Effector memory CD8-positive, alpha-beta T cell (primary cell): ENCODE data around the gene DDX42.

Source experiments
- ATAC-seq: fragments of 150-1000 bp; cut with Tn5 transposase; replicated peaks from 2 replicates; pipeline ENCODE4 v1.10.0; 2021; ENCODE audit warnings: mild to moderate bottlenecking, moderate library complexity
- DNase-seq, 3 experiments: peaks; one replicate each; pipeline ENCODE4 v3.0.0; 2021
- H3K27ac Mint-ChIP-seq, 2 donors: one replicate each; pipeline ENCODE4 v1.8.0; 2022; ENCODE audit warnings: mild to moderate bottlenecking in 2 of 2, mixed read lengths in 2 of 2, moderate library complexity in 2 of 2
- H3K27me3 Mint-ChIP-seq, 2 donors: one replicate each; pipeline ENCODE4 v1.8.0; 2022; ENCODE audit warnings: mixed read lengths in 2 of 2
- H3K36me3 Mint-ChIP-seq: one replicate; pipeline ENCODE4 v1.8.0; 2022; ENCODE audit warnings: mild to moderate bottlenecking, moderate library complexity, mixed read lengths; ENCODE audit not compliant: insufficient read depth
- H3K4me1 Mint-ChIP-seq, 2 donors: one replicate each; pipeline ENCODE4 v1.8.0; 2022; ENCODE audit warnings: low read depth in 2 of 2, mixed read lengths in 2 of 2
- H3K4me3 Mint-ChIP-seq, 2 donors: one replicate each; pipeline ENCODE4 v1.8.0; 2022; ENCODE audit warnings: mild to moderate bottlenecking in 2 of 2, mixed read lengths in 2 of 2, moderate library complexity in 2 of 2
- H3K9me3 Mint-ChIP-seq, 2 donors: one replicate each; pipeline ENCODE4 v1.8.0; 2022; ENCODE audit warnings: mixed read lengths in 2 of 2

The DDX42 gene

DNA sequence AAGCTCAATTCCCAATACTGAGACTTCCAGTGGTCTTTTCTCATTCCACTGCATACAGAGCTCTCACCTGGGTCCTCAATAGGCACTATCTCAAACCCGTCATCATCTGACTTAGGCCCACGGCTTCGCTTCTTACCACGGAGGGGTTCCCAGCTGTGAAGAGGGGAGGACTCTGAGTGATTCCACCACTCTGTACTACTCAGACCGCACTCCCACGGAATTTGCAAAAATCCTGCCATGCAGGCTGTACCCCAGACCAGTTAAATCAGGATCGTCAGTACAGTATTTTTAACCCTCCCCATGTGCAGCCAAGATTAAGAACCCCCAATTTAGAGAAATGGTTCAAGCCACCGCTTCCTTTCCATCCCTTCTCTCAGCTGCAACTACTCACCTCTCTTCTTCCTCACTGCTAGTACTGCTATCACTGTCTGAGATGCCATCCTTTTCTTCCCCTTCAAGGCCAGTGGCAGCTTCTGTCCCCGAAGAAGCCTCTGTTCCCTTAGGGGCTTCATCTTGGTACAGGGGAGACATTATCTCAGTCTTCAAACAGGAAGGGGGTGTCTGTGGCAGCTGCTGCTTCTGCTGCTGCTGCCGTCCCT lies 47.1 kb downstream of the DDX42 start:
- Mint-ChIP-seq H3K27me3 (no peaks in the 10 kb centered on the region), H3K4me3 (peak overlapping the region in 1 of 2 donors; percentile 58), H3K27ac (peak overlapping the region in 1 of 2 donors; percentile 51), H3K9me3 (no peaks in the 10 kb centered on the region), H3K4me1 (peaks cover 11 to 26% of the 10 kb centered on the region in 2 donors), H3K36me3 (peaks cover 93% of the 10 kb centered on the region)
- DNase-seq = no peak
- ATAC-seq = no peak

DNA sequence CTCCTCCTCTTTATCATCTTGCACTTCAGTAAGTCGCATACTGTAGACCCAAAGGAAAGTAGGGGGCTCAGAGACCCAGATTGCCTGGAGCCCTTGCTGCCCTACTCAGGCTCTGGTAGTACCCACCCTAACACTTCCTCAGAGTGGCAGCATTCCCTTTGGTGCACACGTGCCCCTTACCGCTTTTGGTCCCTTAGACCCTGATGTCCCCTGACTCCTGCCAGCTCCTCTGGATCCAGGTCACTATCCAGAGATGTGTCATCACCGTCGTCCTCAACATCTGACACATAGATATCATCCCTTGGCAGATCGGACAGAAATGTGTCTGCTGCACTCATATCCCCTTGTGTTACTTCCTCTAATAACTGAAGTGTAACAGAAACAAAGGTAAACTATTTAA lies 47.8 kb downstream of the DDX42 start:
- ATAC-seq = no peak
- no peak overlapping the region for H3K4me3 Mint-ChIP-seq

DNA sequence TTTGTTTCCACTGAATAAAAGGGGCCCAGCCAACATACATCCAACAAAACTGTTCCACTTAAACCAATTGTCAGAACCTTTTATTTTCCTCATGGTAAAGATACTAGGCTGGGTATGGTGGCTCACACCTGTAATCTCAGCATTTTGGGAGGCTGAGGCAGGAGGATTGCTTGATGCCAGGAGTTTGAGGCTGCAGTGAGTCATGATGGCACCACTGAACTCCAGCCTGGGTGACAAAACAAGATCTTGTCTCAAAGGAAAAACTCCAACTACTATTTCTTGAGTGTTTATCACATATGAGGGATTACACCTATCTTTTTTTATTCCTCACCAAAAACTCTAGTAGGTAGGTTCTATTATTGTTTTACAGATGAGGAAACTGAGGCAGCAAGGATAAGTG lies 48.6 kb downstream of the DDX42 start:
- Mint-ChIP-seq H3K4me1 (peaks cover 19 to 35% of the 10 kb centered on the region in 2 donors), H3K4me3 (no peak overlapping the region), H3K27me3 (no peaks in the 10 kb centered on the region), H3K9me3 (no peaks in the 10 kb centered on the region), H3K36me3 (peaks cover 92% of the 10 kb centered on the region), H3K27ac (no peak overlapping the region)
- DNase-seq = no peak
- ATAC-seq = no peak

More for the DNA sequence above, 47.8 kb downstream of the DDX42 start:
- no peak for DNase-seq
- Mint-ChIP-seq H3K27ac (peak overlapping the region; percentile 24 to 72), H3K4me1 (peaks cover 16 to 34% of the 10 kb centered on the region in 2 donors), H3K27me3 (no peaks in the 10 kb centered on the region), H3K36me3 (peaks cover 92% of the 10 kb centered on the region), H3K9me3 (no peaks in the 10 kb centered on the region)

DNA sequence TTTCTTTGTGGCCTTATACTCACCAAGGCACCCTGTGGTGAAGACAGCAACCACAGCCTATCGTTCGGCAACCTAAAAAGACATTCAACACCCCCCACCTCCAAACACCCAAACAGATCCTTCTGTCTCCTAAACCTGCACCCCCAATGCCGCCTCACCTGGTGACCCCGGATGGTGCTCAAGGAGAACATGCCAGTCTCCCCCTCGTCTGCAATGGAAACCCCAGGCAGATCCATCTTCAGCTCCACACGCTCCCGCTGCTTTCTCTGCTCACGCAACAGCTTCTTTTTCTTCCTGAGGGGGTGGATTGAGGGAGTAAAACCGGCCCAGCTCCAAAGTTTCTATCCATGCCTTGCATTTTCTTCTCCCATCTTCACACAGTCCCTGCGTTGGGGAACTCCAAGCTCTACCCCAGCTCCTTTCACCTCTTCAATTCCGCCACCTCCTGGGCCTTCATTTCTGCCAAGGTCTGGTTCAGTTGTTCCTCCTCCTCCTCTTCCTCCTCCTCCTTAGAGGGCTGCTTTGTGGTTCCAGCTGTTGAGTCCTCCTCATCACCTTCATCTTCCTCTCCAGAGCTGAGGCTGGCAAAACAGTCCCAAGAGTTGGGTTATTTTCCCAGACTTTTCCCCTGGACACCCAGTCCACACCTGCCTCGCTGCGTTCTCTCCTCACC lies 49.8 kb downstream of the DDX42 start:
- Mint-ChIP-seq H3K4me1 (peaks cover 29 to 42% of the 10 kb centered on the region in 2 donors), H3K36me3 (peaks cover 85% of the 10 kb centered on the region), H3K9me3 (no peaks in the 10 kb centered on the region), H3K27ac (peak overlapping the region in 1 of 2 donors; percentile 96), H3K27me3 (no peaks in the 10 kb centered on the region), H3K4me3 (no peak overlapping the region)
- DNase-seq (no peak), ATAC-seq (no peak)

DNA sequence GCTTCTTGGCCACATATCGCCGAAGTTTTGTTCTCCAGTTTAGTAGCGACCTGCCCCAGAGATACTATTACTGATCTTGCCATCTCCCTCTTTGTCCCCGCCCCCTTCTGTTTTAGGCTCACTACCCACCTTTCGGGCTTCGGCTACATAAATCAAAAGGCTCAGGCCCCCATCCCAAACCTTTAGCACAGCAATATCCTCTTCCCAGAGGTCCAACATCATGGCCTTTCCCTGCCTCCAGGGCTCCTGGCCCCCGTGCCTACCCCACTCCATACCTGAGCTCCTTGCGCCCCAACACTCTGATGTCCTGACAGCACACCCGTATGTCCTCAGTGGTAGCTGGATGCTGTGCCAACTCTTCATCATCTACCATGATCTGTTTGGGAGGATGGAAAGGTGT lies 50.4 kb downstream of the DDX42 start:
- no peaks in the 10 kb centered on the region for H3K27me3 Mint-ChIP-seq
- DNase-seq = no peak
- peaks cover 34 to 46% of the 10 kb centered on the region in 2 donors for H3K4me1 Mint-ChIP-seq
- peaks cover 80% of the 10 kb centered on the region for H3K36me3 Mint-ChIP-seq
- no peak for ATAC-seq
- no peak overlapping the region for H3K4me3 Mint-ChIP-seq
- peak overlapping the region in 1 of 2 donors; percentile 96 for H3K27ac Mint-ChIP-seq
- H3K9me3 Mint-ChIP-seq = no peaks in the 10 kb centered on the region

DNA sequence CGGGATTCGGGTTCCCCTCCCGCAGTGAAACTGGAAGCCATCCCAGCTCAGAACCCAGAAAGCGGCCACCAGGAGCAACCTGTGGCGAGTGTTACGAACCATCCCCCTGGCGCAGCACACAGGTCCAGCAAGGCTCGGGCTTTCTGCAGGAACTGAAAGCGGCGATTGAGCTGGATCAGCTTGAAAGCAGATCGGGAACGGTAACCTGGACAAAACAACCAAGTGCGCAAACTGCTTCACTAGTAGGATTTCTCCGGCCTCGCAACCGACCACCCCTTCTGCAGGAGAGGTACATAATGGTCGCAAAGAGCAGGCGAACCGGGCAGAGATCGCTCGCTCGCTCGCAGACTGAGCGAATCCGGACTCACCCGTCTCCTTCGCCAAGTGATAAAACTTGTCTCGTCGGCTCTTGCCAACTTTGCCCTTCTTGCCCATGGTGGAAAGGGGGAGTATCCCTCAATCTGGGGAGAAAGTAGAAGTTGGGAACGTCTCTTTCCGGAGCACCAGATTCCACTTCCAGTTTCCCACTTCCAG lies 52.6 kb downstream of the DDX42 start:
- Mint-ChIP-seq H3K27ac (peak overlapping the region; percentile 93 to 96), H3K4me1 (peaks cover 48 to 57% of the 10 kb centered on the region in 2 donors), H3K36me3 (peaks cover 80% of the 10 kb centered on the region), H3K4me3 (peak overlapping the region; percentile 92 to 95), H3K27me3 (no peaks in the 10 kb centered on the region), H3K9me3 (no peaks in the 10 kb centered on the region)
- DNase-seq = no peak
- peak; percentile 9 for ATAC-seq

DNA sequence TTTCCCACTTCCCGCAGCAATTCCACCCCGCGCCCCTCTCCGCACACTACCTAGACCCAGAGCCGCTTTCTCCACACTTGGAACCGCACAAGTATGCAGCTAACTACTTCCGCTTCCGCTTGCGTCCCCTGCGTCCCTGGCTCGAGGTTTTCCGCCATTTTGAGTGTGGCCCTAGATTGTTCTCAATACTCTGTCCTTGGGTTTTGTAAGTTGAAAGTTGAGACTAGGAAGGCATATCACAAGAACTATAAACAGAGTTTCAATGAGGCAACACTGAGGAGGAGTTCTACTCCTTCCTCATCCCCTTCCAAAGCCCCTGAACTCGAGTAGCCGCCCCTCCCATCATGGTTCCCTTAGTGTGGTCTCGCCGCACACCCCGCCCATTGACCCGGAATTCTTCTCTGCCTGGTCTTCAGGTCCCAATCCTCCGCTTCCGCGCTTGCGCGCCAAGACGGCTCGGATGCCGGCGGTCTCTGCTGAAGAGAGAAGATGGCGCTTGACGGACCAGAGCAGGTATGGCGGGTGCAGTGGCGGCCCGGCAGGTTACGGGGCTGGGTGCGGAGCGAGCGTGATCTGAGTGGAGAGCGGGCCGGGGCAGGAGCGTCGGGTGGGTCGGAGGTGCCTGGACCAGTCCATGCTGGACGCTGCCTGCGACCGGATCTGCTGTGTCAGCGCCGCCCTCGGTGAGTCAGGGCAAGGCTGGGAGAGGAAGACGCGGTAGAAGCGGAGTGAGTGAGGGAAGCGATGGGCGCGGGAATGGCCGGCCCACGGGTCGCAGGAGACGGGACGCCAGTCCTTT lies 53.2 kb downstream of the DDX42 start, which contains the start of the genes FTSJ3 and PSMC5:
Gene FTSJ3, minus strand, starts transcription at position 662 of the 799 bp plus-strand sequence. CDS start 761 bp downstream, outside the sequence.
Gene PSMC5, plus strand, starts transcription at position 430 of the 799 bp plus-strand sequence. Its CDS starts 60 bp downstream, at position 490.
- H3K36me3 Mint-ChIP-seq = peaks cover 80% of the 10 kb centered on the region
- peak within 1 kb of the TSS; percentile 93 to 96 for H3K27ac Mint-ChIP-seq
- H3K4me3 Mint-ChIP-seq = peak within 1 kb of the TSS; percentile 92 to 95
- H3K4me1 Mint-ChIP-seq = peaks cover 53 to 59% of the 10 kb centered on the region in 2 donors
- H3K9me3 Mint-ChIP-seq = no peaks in the 10 kb centered on the region
- ATAC-seq (peak; percentile 93), DNase-seq (peak; percentile 89 to 95 (median 91))
- no peaks in the 10 kb centered on the region for H3K27me3 Mint-ChIP-seq

DNA sequence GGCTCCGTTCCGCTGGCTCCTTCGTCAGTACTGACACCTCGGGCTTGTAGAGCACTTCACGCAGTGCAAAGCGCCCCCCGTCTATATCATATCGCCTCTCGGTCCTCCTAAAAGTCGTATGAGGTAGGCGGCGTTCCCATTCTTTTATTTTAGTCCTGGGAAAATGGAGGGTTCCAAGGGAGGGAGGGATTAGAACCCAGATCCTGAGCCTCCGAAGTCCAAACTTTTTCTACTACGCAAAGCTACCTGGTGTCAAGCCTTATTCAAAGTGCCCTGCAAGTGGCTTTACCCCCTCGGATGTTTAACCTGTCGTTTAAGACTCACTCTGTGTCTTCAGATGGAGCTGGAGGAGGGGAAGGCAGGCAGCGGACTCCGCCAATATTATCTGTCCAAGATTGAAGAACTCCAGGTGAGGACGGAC lies 53.8 kb downstream of the DDX42 start:
- ATAC-seq (no peak), DNase-seq (no peak)
- H3K9me3 Mint-ChIP-seq = no peaks in the 10 kb centered on the region
- H3K27me3 Mint-ChIP-seq = no peaks in the 10 kb centered on the region
- H3K4me1 Mint-ChIP-seq = peaks cover 53 to 61% of the 10 kb centered on the region in 2 donors
- peaks cover 82% of the 10 kb centered on the region for H3K36me3 Mint-ChIP-seq
- peak overlapping the region; percentile 92 to 95 for H3K4me3 Mint-ChIP-seq
- peak overlapping the region; percentile 93 to 96 for H3K27ac Mint-ChIP-seq

DNA sequence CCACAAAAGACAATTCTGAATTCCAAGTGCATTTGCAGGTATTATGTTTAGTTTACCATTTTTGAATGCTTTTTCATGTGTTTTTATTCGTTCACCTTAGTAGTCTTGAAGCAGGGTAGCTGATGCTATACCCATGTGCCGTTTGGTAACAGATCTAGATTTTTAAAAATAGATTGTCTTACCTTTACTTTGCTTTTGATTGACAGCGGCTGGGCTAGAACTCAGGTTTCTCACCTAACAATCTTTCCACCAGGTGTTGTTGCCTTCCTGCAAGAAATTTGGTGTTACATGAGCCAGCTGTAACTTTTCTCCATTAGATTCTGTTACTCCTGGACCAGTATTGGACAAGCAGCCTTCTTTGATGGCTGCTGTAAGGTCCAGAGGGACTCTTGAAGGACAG lies 55.0 kb downstream of the DDX42 start:
- Mint-ChIP-seq H3K36me3 (peaks cover 82% of the 10 kb centered on the region), H3K4me3 (peak overlapping the region in 1 of 2 donors; percentile 6), H3K27me3 (no peaks in the 10 kb centered on the region), H3K4me1 (peaks cover 57 to 58% of the 10 kb centered on the region in 2 donors), H3K27ac (no peak overlapping the region), H3K9me3 (no peaks in the 10 kb centered on the region)
- ATAC-seq = no peak
- DNase-seq = no peak

DNA sequence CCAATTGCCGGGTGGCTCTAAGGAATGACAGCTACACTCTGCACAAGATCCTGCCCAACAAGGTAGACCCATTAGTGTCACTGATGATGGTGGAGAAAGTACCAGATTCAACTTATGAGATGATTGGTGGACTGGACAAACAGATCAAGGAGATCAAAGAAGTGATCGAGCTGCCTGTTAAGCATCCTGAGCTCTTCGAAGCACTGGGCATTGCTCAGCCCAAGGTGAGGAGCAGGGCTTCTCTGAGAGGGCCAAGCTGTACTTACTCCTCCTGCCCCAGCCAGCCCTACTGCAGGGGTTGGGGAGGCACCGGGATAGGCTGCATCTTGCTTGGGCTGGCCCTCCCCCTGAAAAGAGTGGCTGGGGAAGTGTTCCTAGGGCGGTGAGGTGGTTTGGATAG lies 56.3 kb downstream of the DDX42 start:
- H3K27ac Mint-ChIP-seq = peak overlapping the region; percentile 46 to 78
- no peaks in the 10 kb centered on the region for H3K9me3 Mint-ChIP-seq
- H3K4me3 Mint-ChIP-seq = peak overlapping the region; percentile 35 to 38
- ATAC-seq (no peak), DNase-seq (no peak)
- H3K4me1 Mint-ChIP-seq = peaks cover 52 to 57% of the 10 kb centered on the region in 2 donors
- H3K27me3 Mint-ChIP-seq = no peaks in the 10 kb centered on the region
- H3K36me3 Mint-ChIP-seq = peaks cover 83% of the 10 kb centered on the region

DNA sequence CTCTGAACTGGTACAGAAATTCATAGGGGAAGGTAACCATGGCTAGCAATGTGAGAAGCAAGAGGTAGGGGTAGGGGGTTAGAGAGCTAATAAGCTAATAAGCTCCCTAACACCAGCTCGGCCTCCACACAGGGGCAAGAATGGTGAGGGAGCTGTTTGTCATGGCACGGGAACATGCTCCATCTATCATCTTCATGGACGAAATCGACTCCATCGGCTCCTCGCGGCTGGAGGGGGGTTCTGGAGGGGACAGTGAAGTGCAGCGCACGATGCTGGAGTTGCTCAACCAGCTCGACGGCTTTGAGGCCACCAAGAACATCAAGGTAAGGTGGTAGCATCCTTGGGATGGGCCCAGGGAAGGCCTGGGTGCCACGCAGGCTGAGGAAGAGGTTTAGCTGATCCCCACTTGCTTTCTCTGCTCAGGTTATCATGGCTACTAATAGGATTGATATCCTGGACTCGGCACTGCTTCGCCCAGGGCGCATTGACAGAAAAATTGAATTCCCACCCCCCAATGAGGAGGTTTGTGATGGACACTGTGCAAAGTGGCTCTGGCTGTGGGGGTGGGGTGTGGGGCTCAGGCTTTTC lies 57.0 kb downstream of the DDX42 start:
- Mint-ChIP-seq H3K36me3 (peaks cover 85% of the 10 kb centered on the region), H3K9me3 (no peaks in the 10 kb centered on the region)

DNA sequence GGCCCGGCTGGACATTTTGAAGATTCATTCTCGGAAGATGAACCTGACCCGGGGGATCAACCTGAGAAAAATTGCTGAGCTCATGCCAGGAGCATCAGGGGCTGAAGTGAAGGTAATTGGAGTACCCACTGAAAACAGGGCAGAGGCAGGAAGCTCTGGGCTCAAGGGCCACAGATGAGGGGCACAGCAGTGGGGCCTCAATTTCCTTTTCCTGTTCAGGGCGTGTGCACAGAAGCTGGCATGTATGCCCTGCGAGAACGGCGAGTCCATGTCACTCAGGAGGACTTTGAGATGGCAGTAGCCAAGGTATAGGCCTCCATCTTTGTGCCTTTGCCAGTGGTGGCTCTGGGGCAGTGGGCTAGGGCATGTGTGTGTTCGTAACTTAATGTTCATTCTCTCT lies 57.5 kb downstream of the DDX42 start:
- H3K9me3 Mint-ChIP-seq = no peaks in the 10 kb centered on the region
- peaks cover 87% of the 10 kb centered on the region for H3K36me3 Mint-ChIP-seq
- H3K27me3 Mint-ChIP-seq = no peaks in the 10 kb centered on the region
- DNase-seq (no peak), ATAC-seq (no peak)
- H3K27ac Mint-ChIP-seq = peak overlapping the region; percentile 29 to 66
- peaks cover 50 to 53% of the 10 kb centered on the region in 2 donors for H3K4me1 Mint-ChIP-seq
- peak overlapping the region in 1 of 2 donors; percentile 41 for H3K4me3 Mint-ChIP-seq

More for the DNA sequence above, 57.0 kb downstream of the DDX42 start:
- no peak for ATAC-seq
- H3K27me3 Mint-ChIP-seq = no peaks in the 10 kb centered on the region
- H3K27ac Mint-ChIP-seq = peak overlapping the region; percentile 29 to 66
- DNase-seq = no peak
- peaks cover 54 to 58% of the 10 kb centered on the region in 2 donors for H3K4me1 Mint-ChIP-seq
- H3K4me3 Mint-ChIP-seq = peak overlapping the region; percentile 11 to 41

DNA sequence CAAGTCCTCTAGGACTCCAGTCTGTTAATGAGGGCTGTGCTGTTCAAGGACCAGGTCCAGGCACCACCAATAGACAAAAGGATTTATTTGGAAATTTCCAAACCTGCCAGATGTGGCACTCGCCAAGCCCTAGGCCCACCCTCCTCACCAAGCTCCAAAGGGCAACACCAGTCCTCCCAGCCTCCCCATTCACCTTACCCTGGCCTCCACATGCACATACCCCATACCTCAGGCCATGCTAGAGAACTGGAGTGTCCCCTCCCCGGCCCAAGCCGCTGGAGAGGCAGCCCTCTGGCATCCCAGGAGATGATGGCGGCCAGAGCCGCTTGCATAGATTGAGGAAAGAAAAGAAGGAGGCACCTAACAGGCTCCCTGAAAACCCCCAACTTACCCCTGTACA lies 58.0 kb downstream of the DDX42 start:
- Mint-ChIP-seq H3K27me3 (no peaks in the 10 kb centered on the region), H3K4me1 (peaks cover 47 to 53% of the 10 kb centered on the region in 2 donors), H3K9me3 (no peaks in the 10 kb centered on the region), H3K4me3 (peak overlapping the region in 1 of 2 donors; percentile 1), H3K36me3 (peaks cover 85% of the 10 kb centered on the region), H3K27ac (peak overlapping the region; percentile 66 to 72)
- no peak for DNase-seq
- no peak for ATAC-seq
